Endodermal cell (in vitro differentiated cells): ENCODE measurements around the gene CORO2B. TPM values are rescaled to one million over a fixed set of nuclear protein-coding genes. Genes with fewer than 3 reads are reported as not detected.

ENCODE experiments used
- DNase-seq: peaks from one replicate; pipeline ENCODE4 v3.0.0-alpha.2; 2017
- H3K27ac ChIP-seq: 2 replicates; pipeline ENCODE4 v1.5.1; 2013; ENCODE audit warnings: mild to moderate bottlenecking, low read depth, low read length, moderate library complexity
- H3K27me3 ChIP-seq: 2 replicates; pipeline ENCODE4 v1.6.1; 2013; ENCODE audit warnings: mild to moderate bottlenecking, low read length, moderate library complexity; ENCODE audit not compliant: insufficient read depth, control insufficient read depth, poor library complexity, severe bottlenecking
- H3K36me3 ChIP-seq: 2 replicates; pipeline ENCODE4 v1.7.0; 2013; ENCODE audit warnings: mild to moderate bottlenecking, low read length, moderate library complexity; ENCODE audit not compliant: control insufficient read depth, insufficient read depth
- H3K4me1 ChIP-seq: one replicate; pipeline ENCODE4 v1.7.0; 2013; ENCODE audit warnings: low read length; ENCODE audit not compliant: control insufficient read depth, insufficient read depth
- H3K4me3 ChIP-seq: 2 replicates; pipeline ENCODE4 v1.5.1; 2013; ENCODE audit warnings: mild to moderate bottlenecking, low read length, moderate library complexity
- H3K9ac ChIP-seq: 2 replicates; pipeline ENCODE4 v1.6.1; 2013; ENCODE audit warnings: mild to moderate bottlenecking, low read length, moderate library complexity; ENCODE audit not compliant: poor library complexity, severe bottlenecking; ENCODE audit errors: extremely low read depth
- H3K9me3 ChIP-seq: 2 replicates; pipeline ENCODE4 v1.6.1; 2013; ENCODE audit warnings: mild to moderate bottlenecking, low read length, moderate library complexity; ENCODE audit not compliant: control insufficient read depth
- H3K27ac Mint-ChIP-seq: 2 replicates; pipeline ENCODE4 v1.8.0; 2020; ENCODE audit warnings: mixed read lengths
- H3K27me3 Mint-ChIP-seq: 2 replicates; pipeline ENCODE4 v1.8.0; 2021; ENCODE audit warnings: mild to moderate bottlenecking, mixed read lengths; ENCODE audit not compliant: insufficient read depth
- H3K36me3 Mint-ChIP-seq: 2 replicates; pipeline ENCODE4 v1.8.0; 2020; ENCODE audit warnings: low read depth, mixed read lengths
- H3K4me1 Mint-ChIP-seq: 2 replicates; pipeline ENCODE4 v1.8.0; 2020; ENCODE audit warnings: mixed read lengths
- H3K4me3 Mint-ChIP-seq: 2 replicates; pipeline ENCODE4 v1.8.0; 2020; ENCODE audit warnings: mild to moderate bottlenecking, moderate library complexity, mixed read lengths
- H3K9me3 Mint-ChIP-seq: 2 replicates; pipeline ENCODE4 v1.8.0; 2020; ENCODE audit warnings: mild to moderate bottlenecking, mixed read lengths
- CTCF ChIP-seq: fragments of 200-600 bp; sonication (generic); conservative IDR thresholded peaks from 2 replicates; pipeline ENCODE4 v1.5.0; 2021; ENCODE audit warnings: antibody characterized with exemption, mild to moderate bottlenecking
- WGBS, 2 experiments: methylation state at CpG; one replicate each; pipeline versions ENCODE4 v1.1.5 to v1.1.7; 2013; ENCODE audit warnings: missing lambda C conversion rate in 2 of 2, mixed read lengths in 1 of 2; ENCODE audit not compliant: insufficient coverage in 1 of 2, insufficient read length in 1 of 2; 5-methylcytosine and 5-hydroxymethylcytosine counted together
- total RNA-seq, 2 donors: library from RNA; stranded (reverse); fragmentation: NEBNext Ultra II Directional in 1 of 2; extraction: Animal tissue kit (Norgen Biotek cat#: 25700) in 1 of 2; gene quantifications; 2 replicates in 1 of 2; 3 replicates in 1 of 2; pipeline ENCODE4 v1.2.1, GENCODE V29; 2021

The CORO2B gene
- total RNA-seq, 2 donors from 2014 or later, result 1.1 to 1.2 TPM

GRCh38 chr15:68538311-68538710, 40.5 kb upstream of the CORO2B start:
- Histone ChIP-seq H3K27me3 (no peaks in the 10 kb centered on the region), H3K4me1 (peaks cover 3% of the 10 kb centered on the region), H3K27ac (no peak overlapping the region), H3K4me3 (no peak overlapping the region), H3K9ac (no peak overlapping the region), H3K36me3 (no peaks in the 10 kb centered on the region), H3K9me3 (peaks cover 24% of the 10 kb centered on the region)
- Mint-ChIP-seq H3K27me3 (no peaks in the 10 kb centered on the region), H3K4me1 (peaks cover 8% of the 10 kb centered on the region), H3K27ac (no peak overlapping the region), H3K4me3 (no peak overlapping the region), H3K36me3 (no peaks in the 10 kb centered on the region), H3K9me3 (peaks cover 17% of the 10 kb centered on the region)
- TF ChIP-seq CTCF, result no peak
- DNase-seq, result no peak
- whole genome bisulfite sequencing, 2 experiments, result 91 to 95% methylated on average over 3 to 4 of the region's 4 CpGs

- no peaks in the 10 kb centered on the region for H3K36me3 ChIP-seq
- H3K9me3 Mint-ChIP-seq, result peaks cover 17% of the 10 kb centered on the region
These were observed 37.0 kb upstream of the CORO2B start for GRCh38 chr15:68541743-68542142.

GRCh38 chr15:68542348-68542747, 36.4 kb upstream of the CORO2B start:
- peaks cover 17% of the 10 kb centered on the region for H3K9me3 Mint-ChIP-seq
- no peak for DNase-seq
- H3K4me3 ChIP-seq, result no peak overlapping the region
- no peaks in the 10 kb centered on the region for H3K27me3 ChIP-seq
- H3K4me3 Mint-ChIP-seq, result no peak overlapping the region
- H3K9me3 ChIP-seq, result peaks cover 24% of the 10 kb centered on the region
- 86 to 87% methylated on average over 1 of the region's 1 CpG for WGBS, 2 experiments
- peaks cover 16% of the 10 kb centered on the region for H3K4me1 Mint-ChIP-seq
- H3K36me3 Mint-ChIP-seq, result no peaks in the 10 kb centered on the region
- H3K9ac ChIP-seq, result no peak overlapping the region
- no peak for TF ChIP-seq CTCF
- H3K27me3 Mint-ChIP-seq, result no peaks in the 10 kb centered on the region
- H3K27ac ChIP-seq, result no peak overlapping the region
- H3K4me1 ChIP-seq, result peaks cover 3% of the 10 kb centered on the region
- no peaks in the 10 kb centered on the region for H3K36me3 ChIP-seq
- H3K27ac Mint-ChIP-seq, result no peak overlapping the region

More at GRCh38 chr15:68541743-68542142, 37.0 kb upstream of the CORO2B start:
- H3K4me1 Mint-ChIP-seq, result peaks cover 16% of the 10 kb centered on the region
- Histone ChIP-seq H3K9ac (no peak overlapping the region), H3K9me3 (peaks cover 24% of the 10 kb centered on the region), H3K27me3 (no peaks in the 10 kb centered on the region), H3K27ac (no peak overlapping the region), H3K4me3 (no peak overlapping the region), H3K4me1 (peaks cover 3% of the 10 kb centered on the region)
- no peak for DNase-seq
- H3K27ac Mint-ChIP-seq, result no peak overlapping the region
- no peak overlapping the region for H3K4me3 Mint-ChIP-seq
- no peaks in the 10 kb centered on the region for H3K36me3 Mint-ChIP-seq
- H3K27me3 Mint-ChIP-seq, result no peaks in the 10 kb centered on the region
- 80 to 92% methylated on average over 3 to 9 of the region's 9 CpGs for WGBS, 2 experiments
- no peak for TF ChIP-seq CTCF
